HG03520 (cell line): ENCODE measurements around the gene OR6N2.

ENCODE experiments used
- ATAC-seq: cut with Tn5 transposase; IDR thresholded peaks from one replicate; pipeline ENCODE4 v1.9.1; 2021; ENCODE audit warnings: mild to moderate bottlenecking, moderate library complexity; ENCODE audit not compliant: unreplicated experiment

The OR6N2 gene, protein sequence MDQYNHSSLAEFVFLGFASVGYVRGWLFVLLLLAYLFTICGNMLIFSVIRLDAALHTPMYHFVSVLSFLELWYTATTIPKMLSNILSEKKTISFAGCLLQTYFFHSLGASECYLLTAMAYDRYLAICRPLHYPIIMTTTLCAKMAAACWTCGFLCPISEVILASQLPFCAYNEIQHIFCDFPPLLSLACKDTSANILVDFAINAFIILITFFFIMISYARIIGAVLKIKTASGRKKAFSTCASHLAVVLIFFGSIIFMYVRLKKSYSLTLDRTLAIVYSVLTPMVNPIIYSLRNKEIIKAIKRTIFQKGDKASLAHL

DNA sequence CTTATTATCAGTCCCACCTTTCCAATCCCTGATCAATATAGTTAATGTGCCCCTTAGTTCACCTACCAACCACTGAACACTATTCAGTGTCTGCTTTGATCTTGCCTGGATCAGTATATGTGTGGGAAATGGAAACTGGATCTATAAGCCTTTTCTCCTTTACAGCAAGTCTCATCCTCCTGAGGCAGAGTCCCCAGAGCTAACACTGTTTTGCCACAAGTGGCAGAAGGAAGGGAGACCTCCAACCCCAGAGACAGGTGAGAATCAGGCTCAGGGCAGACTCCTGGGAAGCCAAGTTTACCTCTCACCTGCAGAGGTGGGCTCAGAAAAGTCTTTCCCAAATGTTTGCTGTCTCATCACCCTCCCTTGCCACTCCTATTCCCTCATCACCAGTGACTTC lies at the start of gene OR6N2:
OR6N2 (minus strand) TSS at position 101 of the 400 bp plus-strand sequence. CDS start 3,569 bp downstream, outside the sequence.
- ATAC-seq = no peak

DNA sequence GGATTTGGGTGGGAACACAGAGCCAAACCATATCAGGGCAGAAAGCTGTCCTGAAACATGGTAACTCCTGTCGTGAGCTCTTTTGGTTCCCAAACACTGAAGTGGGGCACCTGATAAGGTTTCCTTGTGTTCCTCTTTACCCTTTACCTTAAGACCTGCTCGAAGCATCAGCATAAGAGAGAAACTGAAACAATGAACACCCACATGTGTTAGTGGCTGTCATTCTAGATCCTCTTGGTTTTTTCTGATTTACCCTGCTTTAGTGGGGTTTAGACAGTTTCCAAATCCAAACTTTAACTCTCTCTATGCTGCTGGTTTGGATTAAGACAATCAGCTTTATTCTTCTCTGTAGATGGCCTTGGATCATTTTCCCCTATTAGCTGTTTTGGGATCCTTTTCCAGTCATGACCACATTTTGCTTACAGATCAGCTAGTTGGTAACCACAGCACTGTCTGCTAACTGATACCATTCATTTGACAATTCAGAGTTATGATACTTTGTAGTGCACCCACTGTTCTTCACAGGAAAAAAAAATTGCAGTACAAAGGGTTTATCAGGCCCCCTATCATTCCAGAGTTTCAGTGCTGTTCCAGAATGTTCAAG lies 49.2 kb upstream of the OR6N2 start:
- peak; percentile 52 for ATAC-seq

DNA sequence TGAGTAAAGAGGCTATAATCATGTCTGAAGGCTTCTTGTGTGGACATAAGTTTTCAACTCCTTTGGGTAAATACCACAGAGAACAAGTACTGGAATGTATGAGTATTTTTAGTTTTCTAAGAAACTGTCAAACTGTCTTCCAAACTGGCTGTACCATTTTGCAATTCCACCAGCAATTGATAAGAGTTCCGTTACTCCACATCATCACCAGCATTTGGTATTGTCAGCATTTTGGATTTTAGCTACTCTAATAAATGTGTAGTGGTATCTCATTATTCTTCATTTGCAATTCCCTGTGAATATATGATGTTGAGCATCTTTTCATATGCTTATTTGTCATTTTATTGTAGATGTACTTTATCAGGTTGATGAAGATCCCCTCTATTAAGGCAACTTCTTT lies 40.7 kb upstream of the OR6N2 start:
- ATAC-seq = no peak

DNA sequence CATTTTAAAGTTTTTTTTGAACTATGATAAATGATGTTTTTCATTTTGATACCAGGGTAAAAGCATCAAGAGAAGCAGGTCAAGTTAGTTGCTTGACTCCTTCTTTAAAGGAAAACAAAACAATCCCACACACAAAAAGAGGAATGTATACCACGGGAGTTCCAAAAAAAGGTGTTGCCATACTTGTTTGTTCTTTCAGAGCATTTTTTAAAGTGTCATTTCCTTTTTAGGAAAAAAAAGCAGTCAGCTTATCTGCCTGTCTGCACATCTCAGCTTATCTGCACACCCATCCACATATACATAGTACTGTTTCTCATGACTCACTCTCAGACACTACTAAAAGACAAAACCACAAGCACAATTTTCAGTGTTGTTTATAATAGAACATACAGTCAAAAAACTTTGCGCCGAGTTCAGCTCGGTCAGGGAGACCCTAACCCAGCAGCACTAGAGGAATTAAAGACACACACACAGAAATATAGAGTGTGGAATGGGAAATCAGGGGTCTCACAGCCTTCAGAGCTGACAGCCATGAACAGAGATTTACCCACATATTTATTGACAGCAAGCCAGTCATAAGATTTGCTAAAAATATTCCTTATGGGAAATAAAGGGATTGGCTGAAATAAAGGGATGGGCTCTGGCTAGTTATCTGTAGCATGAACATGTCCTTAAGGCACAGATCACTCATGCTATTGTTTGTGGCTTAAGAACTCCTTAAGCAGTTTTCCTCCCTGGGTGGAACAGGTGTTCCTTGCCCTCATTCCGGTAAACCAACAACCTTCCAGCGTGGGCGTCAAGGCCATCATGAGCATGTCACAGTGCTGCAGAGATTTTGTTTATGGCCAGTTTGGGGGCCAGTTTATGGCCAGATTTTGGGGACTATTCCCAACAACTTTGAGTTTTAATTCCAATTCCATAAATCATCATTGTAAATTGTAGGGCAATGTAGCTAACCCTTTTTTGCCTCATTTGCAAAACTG lies 38.7 kb upstream of the OR6N2 start:
- peak; percentile 79 for ATAC-seq

DNA sequence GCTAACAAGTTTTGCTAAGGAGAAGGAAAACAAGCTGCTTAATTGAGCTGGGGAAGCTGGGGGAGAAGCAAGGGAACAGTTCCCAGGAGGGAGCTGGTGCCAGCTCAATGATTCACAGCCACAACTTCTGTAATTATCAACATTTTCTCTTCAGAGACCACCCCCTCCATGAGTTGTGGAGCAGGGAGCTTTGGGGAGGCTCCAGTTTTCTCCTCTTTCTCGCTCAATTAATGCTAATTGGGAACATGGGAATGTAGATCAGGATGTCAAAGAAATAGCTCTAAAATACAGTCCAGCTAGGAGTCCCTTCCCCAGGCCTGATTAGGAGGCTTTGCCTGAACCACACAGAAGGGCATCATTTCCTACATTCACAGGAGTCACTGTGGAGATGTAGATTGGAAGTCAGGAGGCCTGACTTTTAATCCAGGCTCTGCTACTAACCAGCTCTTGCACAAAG lies 38.0 kb upstream of the OR6N2 start:
- ATAC-seq = no peak

DNA sequence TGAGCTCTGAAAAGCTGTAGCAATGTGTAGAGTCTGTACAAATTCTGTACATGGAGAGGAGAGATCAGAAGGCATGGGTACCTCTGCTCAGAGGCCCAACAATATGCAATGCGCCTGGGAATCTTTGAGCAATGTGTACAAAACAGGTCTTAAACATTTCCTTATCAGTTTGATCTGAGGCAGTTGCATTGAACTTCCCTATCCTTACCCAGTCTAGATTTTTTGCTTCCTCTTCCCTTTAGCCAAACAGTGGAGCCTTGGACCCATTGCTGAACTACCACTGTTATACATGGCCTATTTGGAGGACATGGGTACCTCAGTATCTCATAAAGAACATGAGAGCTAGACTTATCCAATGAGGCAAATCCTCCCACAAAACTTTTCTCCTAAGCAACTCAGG lies 37.6 kb upstream of the OR6N2 start:
- no peak for ATAC-seq

DNA sequence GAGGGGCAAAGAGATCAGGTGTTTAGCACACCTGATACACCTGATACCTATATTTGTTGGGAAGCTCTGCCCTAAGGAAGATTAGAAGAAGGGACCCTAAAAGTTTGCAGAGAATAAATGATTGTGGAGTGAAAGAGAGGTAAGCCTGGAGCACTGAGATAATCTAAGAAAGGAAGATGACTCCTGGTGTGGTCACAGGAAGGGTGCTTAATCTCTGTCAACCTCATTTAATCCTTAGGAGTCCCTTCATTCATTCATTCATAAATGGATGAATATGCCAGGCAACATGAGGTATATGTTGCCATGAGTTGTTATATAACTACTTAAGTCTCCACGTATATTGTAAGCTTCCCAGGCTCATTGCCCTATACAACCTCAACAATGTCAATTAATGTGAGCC lies 34.0 kb upstream of the OR6N2 start:
- no peak for ATAC-seq

DNA sequence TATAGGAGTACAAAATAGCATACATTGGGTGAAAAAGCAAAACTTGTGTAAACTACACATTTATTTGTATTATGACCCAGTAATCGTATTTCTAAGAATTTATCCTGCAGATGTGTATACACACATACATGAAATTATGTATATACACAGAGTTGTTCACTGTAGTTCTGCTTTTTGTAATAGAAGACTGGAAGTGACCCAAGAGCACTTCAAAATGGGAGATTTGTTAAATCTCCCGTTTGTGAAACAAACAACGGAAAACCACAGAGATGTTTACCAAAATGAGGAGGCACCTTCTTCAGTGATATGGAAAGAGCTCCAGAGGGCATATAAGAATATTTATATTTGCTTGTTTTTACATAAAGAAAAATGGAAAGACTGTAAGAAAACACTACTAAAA lies 32.2 kb upstream of the OR6N2 start:
- ATAC-seq = no peak

DNA sequence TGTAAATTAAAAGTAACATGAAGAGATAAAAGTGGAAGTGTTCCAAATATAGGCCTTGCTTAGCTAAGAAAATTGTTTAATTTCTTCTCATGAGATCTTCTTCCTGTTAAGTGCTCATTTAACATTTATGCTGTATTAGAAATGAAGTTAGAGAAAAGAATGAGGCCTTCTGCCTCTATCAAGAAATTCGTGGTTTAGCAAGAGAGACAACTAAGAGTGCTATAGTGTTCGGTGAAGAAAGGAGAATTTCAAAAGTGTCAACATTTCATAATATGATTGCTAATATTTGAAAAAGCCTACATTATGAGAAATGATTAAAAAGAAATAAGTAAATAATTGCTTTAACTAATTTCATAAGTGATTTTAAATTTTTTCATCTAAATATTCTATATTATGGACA lies 31.3 kb upstream of the OR6N2 start:
- no peak for ATAC-seq

DNA sequence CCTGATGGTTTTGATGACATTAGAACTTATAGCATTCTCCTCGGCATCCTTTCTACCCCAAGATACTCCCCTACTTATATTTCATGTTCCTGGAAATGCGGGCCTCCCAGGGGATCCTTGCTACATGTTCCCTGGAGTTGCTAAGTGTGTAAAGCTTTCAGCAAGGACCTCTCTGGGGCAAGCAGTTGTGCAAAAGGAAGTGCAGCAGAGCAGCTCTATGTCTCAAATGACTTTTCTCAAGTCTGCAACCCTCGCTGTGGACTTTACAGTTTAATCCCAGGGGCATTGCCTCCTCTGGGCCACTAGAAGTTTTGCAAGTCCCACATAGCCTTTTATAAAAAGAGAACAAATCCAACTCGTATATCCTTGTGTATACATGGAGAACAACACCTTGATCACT lies 29.3 kb upstream of the OR6N2 start:
- no peak for ATAC-seq

DNA sequence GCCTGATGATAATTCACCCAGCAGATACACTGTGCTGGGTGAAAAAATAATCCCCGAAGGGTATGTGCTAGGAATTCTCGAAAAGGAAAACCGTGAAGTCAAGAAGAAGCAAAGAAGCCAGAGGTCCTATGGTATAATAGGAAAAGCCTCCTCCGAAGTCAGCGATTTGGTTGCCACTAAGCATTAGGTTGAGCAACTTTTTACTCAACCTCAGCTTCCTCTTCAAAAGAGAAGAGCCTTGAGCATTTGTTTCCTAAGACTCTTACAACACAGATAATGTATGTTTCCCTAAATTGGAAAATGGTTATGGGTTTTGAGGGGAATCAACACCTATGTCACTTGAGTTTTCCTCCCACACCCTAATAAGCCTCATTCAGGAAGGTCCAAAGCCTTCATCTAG lies 28.9 kb upstream of the OR6N2 start:
- no peak for ATAC-seq

DNA sequence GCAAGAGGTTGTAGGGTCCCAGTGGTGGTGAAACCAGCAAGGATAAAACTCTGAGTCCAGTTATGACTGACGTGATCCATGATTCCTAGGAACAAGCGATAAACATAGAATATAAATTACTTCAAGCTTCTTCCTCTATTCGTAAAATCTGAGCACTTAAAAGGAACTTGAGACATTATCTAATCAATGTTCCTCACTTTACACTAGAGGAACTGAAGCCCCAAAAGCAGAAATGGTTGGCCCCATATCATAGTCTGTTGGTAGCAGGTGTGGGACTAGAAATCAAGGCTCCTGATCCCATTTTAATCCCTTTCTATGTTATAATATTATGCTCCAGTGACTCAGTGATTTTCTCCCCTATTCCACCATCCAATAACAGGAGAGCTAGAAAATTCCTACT lies 28.3 kb upstream of the OR6N2 start:
- no peak for ATAC-seq

DNA sequence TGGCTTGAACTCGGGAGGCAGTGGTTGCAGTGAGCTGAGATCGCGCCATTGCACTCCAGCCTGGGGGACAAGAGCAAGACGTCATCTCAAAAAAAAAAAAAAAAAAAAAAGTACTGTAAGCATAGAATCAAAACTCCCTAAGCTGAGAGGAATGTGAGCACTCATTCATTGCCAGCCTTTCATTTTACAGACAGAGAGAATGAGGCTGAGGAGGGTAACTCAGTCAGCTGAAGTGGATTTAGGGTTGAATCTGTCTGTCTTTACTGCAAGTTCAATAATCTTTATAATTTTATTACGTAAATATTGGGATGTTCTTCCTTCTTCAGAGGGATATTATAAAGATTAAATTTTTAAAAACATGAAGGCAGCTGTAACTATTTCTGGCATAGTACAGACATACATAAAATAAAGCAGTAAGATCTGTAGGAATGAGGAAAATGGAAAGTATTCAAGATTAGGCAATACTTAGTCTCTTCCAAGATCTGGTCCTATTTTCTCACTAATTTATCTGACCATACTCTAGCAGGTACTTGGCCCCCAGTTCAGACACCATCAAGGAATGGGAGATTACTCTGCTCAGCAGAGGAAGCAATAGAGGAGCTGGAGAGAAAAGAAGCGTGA lies 26.0 kb upstream of the OR6N2 start:
- no peak for ATAC-seq

DNA sequence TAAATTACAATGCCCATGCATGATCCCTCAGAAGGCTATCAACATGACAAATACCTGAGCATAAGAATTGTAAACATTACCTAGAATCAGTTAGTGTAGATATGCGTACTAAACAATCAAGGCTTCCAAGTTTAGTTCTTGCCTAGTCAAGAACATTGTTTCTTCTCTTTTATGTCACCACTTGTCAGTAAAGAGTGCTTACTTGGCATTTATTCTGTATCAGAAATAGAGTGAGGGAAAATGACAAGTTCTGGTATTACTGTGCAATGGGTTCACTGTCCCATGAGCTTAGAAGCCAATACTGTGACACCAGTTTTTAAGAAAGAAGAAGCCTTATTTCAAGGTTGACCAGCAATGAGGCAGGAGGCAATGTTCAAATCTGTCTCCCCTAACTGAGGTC lies 22.7 kb upstream of the OR6N2 start:
- ATAC-seq = no peak

DNA sequence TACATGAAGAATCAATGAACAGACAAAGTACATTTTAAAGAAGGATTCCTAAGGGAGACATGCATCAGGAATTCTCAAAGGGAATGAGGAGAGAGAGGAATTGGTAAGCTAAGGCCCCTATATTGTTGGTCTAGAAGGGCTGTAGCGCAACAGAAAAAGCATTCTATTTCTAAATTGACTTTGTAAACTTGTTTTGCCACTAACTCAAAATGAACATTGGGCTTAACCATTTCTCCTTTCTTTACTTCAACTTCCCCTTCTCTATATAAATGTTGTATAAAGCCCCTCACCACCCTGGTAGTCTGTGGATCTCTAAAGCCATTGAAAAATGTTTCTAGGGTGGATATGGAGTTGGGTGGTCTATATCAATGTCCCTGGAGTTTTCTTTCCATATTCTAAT lies 20.4 kb upstream of the OR6N2 start:
- no peak for ATAC-seq

DNA sequence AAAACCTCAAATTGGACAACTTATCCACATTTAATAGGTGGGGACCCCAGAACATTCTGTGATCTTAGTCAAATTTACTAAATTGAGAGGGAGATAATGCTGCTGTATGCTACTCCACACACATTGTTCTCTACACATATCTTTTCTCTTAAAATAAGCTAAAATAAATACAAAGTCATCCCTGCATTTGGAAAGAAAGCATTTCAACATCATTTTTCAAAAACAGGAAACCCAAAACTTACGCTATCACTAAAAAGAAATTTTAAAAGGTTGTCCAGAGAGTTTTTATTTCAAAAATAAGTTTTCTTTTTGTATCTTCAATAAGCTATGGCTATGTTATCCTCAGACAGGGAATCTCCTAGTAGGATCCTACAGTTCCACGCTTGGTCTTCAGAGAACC lies 19.5 kb upstream of the OR6N2 start:
- no peak for ATAC-seq

DNA sequence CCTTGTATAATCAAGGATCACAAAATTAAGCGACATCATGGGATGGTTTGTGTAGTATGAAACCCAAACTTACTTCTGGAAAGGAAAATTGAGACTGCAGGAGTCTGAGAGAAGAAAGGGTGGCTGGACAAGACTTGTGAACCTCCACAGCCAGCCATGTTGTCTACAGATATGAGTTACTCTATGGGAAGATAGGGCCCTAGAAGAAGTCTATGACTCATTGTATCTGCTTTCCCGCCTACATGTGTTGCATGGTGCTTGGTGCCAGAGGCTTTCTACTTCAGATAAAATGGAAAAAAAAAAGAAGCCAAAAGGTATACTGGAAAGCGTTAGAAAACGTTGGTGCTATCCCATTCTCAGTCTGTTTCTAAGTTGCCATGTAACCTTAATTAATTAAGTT lies 18.7 kb upstream of the OR6N2 start:
- ATAC-seq = no peak

DNA sequence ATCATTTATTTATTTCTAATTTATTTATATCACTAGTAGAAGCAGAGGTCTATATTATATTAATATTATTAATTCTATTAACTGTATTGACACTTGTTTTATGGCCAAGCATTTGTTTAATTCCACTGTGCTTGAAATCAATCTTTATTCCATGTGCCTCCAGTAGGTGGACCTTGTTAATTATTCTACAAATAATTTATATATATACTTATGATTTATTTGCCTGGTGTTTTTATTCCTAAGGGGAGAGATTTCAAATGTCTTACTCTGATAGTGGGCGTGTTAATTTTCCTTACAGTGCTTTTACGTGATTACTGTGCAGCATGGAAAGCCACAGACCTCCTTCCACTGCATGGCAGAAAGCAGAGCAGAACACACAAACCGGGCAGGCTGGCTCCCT lies 17.5 kb upstream of the OR6N2 start:
- ATAC-seq = no peak

DNA sequence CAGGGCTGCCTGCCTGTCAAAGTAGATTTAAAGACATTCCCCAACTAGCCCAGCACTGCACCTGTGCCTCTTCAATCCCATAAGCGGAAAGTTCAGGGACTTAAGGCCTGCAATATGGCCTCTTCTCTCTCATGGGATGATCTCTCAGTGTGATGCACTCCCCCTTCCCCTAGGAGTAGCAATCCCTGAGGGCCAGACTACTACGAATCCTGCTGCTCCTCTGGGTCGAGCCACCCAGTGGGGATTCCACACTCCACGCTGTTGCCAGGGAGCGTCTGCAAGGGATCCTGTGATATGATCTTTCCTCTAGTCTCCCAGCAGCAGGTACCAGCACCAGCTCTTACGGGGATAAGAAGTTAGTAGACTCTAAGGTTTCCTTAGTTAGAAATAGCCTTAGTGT lies 13.2 kb upstream of the OR6N2 start:
- ATAC-seq = no peak

DNA sequence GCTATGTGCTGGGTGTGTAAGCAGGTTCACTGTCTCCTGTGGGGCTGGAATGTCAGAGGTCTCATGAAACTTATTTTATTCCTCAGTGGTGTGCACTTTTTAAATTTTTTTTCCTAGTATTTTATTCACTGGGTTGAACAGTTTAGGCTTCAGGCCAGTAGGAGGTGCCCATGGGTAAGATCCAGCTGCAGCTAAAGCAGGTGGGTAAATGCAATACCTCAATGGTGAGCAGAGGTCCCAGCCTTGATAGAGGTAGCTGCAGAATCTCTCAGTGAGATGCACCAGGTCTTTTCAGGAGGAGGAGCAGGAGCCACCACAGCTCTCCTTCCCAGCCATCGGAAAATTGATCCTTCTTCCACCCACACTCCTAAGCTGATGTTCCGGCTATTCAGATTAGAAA lies 12.6 kb upstream of the OR6N2 start:
- peak; percentile 46 for ATAC-seq
